GM23248 (cell line): ENCODE measurements around the gene DOK3.

Source experiments
- EZH2 ChIP-seq: fragments of 200-600 bp; sonication (generic); IDR thresholded peaks from 2 replicates; pipeline ENCODE4 v1.6.1; 2018; ENCODE audit warnings: antibody characterized with exemption, mild to moderate bottlenecking; ENCODE audit not compliant: insufficient read depth, poor library complexity, severe bottlenecking
- EZH2phosphoT487 ChIP-seq: fragments of 200-600 bp; sonication (generic); IDR thresholded peaks from 2 replicates; pipeline ENCODE4 v1.6.1; 2018; ENCODE audit warnings: antibody characterized with exemption, moderate library complexity, mild to moderate bottlenecking, low read depth; ENCODE audit not compliant: insufficient read depth

DNA sequence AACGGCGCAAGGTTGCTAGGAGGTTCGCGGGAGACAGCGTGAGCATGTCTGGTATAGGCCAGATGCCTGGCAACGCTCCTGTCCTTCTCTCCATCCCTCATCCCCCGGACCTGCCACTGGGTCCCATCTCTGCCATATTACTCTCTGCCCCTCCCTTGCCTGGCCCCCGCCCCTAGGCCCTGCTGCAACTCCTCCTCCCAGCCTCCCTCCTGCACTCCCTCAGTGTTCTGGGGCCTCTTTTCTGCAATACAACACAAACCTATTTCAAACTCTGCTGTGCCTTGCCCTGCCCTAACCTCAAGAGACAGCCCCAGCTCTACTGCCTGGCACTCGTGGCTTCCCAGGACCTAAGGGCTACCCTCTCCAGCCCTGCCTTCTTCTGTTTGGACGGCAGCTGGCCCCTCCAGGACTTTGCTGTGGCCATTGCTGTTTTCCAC, 27.2 kb downstream of the DOK3 start:
- TF ChIP-seq EZH2 (no peak), EZH2phosphoT487 (no peak)
